A549 (cell line): ENCODE data around the gene CLDN5.

ENCODE experiments used
- CTCF ChIP-seq: fragments of >200 bp; sonication (Bioruptor Twin); formaldehyde crosslinking; IDR thresholded peaks from 3 replicates; pipeline ENCODE4 v1.5.1; 2016
- MAFK ChIP-seq: fragments of 450-650 bp; IDR thresholded peaks from 2 replicates; pipeline ENCODE4 v1.6.1; 2014; ENCODE audit not compliant: partially characterized antibody

GRCh38 chr22:19540394-19540793, 16.2 kb upstream of the CLDN5 start:
- TF ChIP-seq MAFK, result no peak
- TF ChIP-seq CTCF, result no peak
